Measurements from ENCODE around the gene KLRK1.
"Not testable (repeated sequence)": the region's sequence is repeated elsewhere in the genome, so short reads cannot be mapped to it uniquely, and the experiment has no call there.

The KLRK1 gene

GRCh38 chr12:10404798-10405197 is 15.0 kb upstream of the KLRK1 start:
- Histone ChIP-seq H3K4me3 (ENCODE audit: low read length) (no peak overlapping the region), H3K9me3 (ENCODE audit: insufficient read depth, low read depth, low read length) (no peaks in the 10 kb centered on the region), H3K4me1 (ENCODE audit: insufficient read depth, low read length) (no peaks in the 10 kb centered on the region), H3K27me3 (ENCODE audit: insufficient read depth, low read length) (no peaks in the 10 kb centered on the region), H3K9ac (ENCODE audit: low read depth, low read length) (no peak overlapping the region), H3K36me3 (ENCODE audit: insufficient read depth, low read depth, low read length) (no peaks in the 10 kb centered on the region), H3K27ac (ENCODE audit: low read length) (no peak overlapping the region)

DNA sequence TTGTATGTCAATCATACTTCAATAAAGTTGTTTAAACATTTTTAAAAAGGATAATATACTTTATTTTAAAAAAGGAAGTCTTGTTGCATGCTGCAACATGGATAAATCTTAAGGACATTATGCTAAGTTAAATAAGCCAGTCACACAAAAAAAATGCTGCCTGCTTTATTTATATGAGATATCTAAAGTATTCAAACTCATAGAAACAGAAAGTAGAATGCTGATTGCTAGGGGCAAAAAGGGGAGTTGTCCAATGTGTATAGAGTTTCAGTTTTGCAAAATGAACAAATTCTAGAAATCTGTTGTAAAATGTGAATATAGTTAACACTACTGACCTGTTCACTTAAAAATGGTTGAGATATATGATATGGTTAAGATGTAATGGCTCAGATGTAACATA is 11.0 kb upstream of the KLRK1 start:
- Histone ChIP-seq H3K27me3 (ENCODE audit: insufficient read depth, low read length) (no peaks in the 10 kb centered on the region), H3K4me3 (ENCODE audit: low read length) (no peak overlapping the region), H3K9me3 (ENCODE audit: insufficient read depth, low read depth, low read length) (no peaks in the 10 kb centered on the region), H3K4me1 (ENCODE audit: insufficient read depth, low read length) (no peaks in the 10 kb centered on the region), H3K36me3 (ENCODE audit: insufficient read depth, low read depth, low read length) (no peaks in the 10 kb centered on the region), H3K27ac (ENCODE audit: low read length) (no peak overlapping the region), H3K9ac (ENCODE audit: low read depth, low read length) (no peak overlapping the region)

DNA sequence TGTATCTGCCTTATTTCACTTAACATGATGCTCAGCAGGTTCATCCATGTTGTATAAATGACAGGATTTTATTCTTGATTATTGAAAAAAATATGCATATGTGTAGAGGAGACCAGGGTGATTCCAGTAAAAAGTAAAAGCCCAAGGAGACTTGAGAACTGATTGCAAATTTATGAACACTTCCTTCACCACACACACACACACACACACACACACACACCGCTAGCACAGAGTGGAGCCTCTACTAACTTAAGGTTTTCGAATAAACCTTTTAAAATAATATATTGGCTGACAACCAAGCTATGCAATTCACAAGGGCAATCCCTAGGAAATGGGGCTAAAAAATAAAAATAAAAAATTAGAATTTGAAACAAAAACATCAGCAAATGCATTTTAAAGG is 8.3 kb upstream of the KLRK1 start:
- no peaks in the 10 kb centered on the region for H3K9me3 ChIP-seq (ENCODE audit: insufficient read depth, low read depth, low read length)
- no peak overlapping the region for H3K9ac ChIP-seq (ENCODE audit: low read depth, low read length)
- no peaks in the 10 kb centered on the region for H3K4me1 ChIP-seq (ENCODE audit: insufficient read depth, low read length)
- H3K27ac ChIP-seq (ENCODE audit: low read length) = no peak overlapping the region
- no peaks in the 10 kb centered on the region for H3K27me3 ChIP-seq (ENCODE audit: insufficient read depth, low read length)
- no peak overlapping the region for H3K4me3 ChIP-seq (ENCODE audit: low read length)
- no peaks in the 10 kb centered on the region for H3K36me3 ChIP-seq (ENCODE audit: insufficient read depth, low read depth, low read length)

- H3K4me1 ChIP-seq (ENCODE audit: insufficient read depth, low read length) = no peaks in the 10 kb centered on the region
- H3K36me3 ChIP-seq (ENCODE audit: insufficient read depth, low read depth, low read length) = no peaks in the 10 kb centered on the region
- H3K4me3 ChIP-seq (ENCODE audit: low read length) = no peak overlapping the region
- no peak overlapping the region for H3K9ac ChIP-seq (ENCODE audit: low read depth, low read length)
- no peaks in the 10 kb centered on the region for H3K27me3 ChIP-seq (ENCODE audit: insufficient read depth, low read length)
- H3K27ac ChIP-seq (ENCODE audit: low read length) = no peak overlapping the region
- no peaks in the 10 kb centered on the region for H3K9me3 ChIP-seq (ENCODE audit: insufficient read depth, low read depth, low read length)
Measured at GRCh38 chr12:10397296-10397695, 7.5 kb upstream of the KLRK1 start.

DNA sequence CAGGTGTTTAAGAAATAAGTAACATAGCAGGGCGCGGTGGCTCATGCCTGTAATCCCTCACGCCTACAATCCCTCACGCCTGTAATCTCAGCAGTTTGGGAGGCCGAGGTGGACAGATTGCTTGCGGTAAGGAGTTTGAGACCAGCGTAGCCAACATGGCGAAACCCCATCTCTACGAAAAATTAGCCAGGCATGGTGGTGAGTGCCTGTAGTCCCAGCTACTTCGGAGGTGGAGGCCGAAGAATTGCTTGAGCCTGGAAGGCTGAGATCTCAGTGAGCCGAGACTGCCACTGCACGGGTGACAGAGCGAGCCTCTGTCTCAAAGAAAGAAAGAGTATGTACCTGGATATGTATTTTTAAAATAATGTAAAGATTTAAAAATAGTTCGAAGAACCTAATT is 6.3 kb upstream of the KLRK1 start:
- not testable (repeated sequence) for H3K4me1 ChIP-seq (ENCODE audit: insufficient read depth, low read length); H3K9ac ChIP-seq (ENCODE audit: low read depth, low read length); H3K27ac ChIP-seq (ENCODE audit: low read length); H3K36me3 ChIP-seq (ENCODE audit: insufficient read depth, low read depth, low read length); H3K9me3 ChIP-seq (ENCODE audit: insufficient read depth, low read depth, low read length); H3K4me3 ChIP-seq (ENCODE audit: low read length); H3K27me3 ChIP-seq (ENCODE audit: insufficient read depth, low read length)

- Histone ChIP-seq H3K27ac (ENCODE audit: low read length) (no peak overlapping the region), H3K4me1 (ENCODE audit: insufficient read depth, low read length) (no peaks in the 10 kb centered on the region), H3K27me3 (ENCODE audit: insufficient read depth, low read length) (no peaks in the 10 kb centered on the region), H3K4me3 (ENCODE audit: low read length) (no peak overlapping the region), H3K9ac (ENCODE audit: low read depth, low read length) (no peak overlapping the region), H3K36me3 (ENCODE audit: insufficient read depth, low read depth, low read length) (no peaks in the 10 kb centered on the region), H3K9me3 (ENCODE audit: insufficient read depth, low read depth, low read length) (no peaks in the 10 kb centered on the region)
Measured at GRCh38 chr12:10395390-10395998, 5.7 kb upstream of the KLRK1 start.

- not testable (repeated sequence) for H3K4me1 ChIP-seq (ENCODE audit: insufficient read depth, low read length); H3K9me3 ChIP-seq (ENCODE audit: insufficient read depth, low read depth, low read length); H3K36me3 ChIP-seq (ENCODE audit: insufficient read depth, low read depth, low read length); H3K27ac ChIP-seq (ENCODE audit: low read length); H3K9ac ChIP-seq (ENCODE audit: low read depth, low read length); H3K27me3 ChIP-seq (ENCODE audit: insufficient read depth, low read length); H3K4me3 ChIP-seq (ENCODE audit: low read length)
Measured at GRCh38 chr12:10394531-10395152, 4.8 kb upstream of the KLRK1 start.

- H3K4me3 ChIP-seq (ENCODE audit: low read length) = no peak overlapping the region
- no peaks in the 10 kb centered on the region for H3K27me3 ChIP-seq (ENCODE audit: insufficient read depth, low read length)
- no peak overlapping the region for H3K27ac ChIP-seq (ENCODE audit: low read length)
- H3K4me1 ChIP-seq (ENCODE audit: insufficient read depth, low read length) = no peaks in the 10 kb centered on the region
- H3K36me3 ChIP-seq (ENCODE audit: insufficient read depth, low read depth, low read length) = no peaks in the 10 kb centered on the region
- H3K9me3 ChIP-seq (ENCODE audit: insufficient read depth, low read depth, low read length) = no peaks in the 10 kb centered on the region
- H3K9ac ChIP-seq (ENCODE audit: low read depth, low read length) = no peak overlapping the region
Measured at GRCh38 chr12:10393291-10393690, 3.5 kb upstream of the KLRK1 start.

- Histone ChIP-seq H3K27ac (ENCODE audit: low read length) (no peak overlapping the region), H3K27me3 (ENCODE audit: insufficient read depth, low read length) (no peaks in the 10 kb centered on the region), H3K4me1 (ENCODE audit: insufficient read depth, low read length) (no peaks in the 10 kb centered on the region), H3K9ac (ENCODE audit: low read depth, low read length) (no peak overlapping the region), H3K36me3 (ENCODE audit: insufficient read depth, low read depth, low read length) (no peaks in the 10 kb centered on the region), H3K4me3 (ENCODE audit: low read length) (no peak overlapping the region), H3K9me3 (ENCODE audit: insufficient read depth, low read depth, low read length) (no peaks in the 10 kb centered on the region)
Measured at GRCh38 chr12:10392394-10392930, 2.6 kb upstream of the KLRK1 start.

DNA sequence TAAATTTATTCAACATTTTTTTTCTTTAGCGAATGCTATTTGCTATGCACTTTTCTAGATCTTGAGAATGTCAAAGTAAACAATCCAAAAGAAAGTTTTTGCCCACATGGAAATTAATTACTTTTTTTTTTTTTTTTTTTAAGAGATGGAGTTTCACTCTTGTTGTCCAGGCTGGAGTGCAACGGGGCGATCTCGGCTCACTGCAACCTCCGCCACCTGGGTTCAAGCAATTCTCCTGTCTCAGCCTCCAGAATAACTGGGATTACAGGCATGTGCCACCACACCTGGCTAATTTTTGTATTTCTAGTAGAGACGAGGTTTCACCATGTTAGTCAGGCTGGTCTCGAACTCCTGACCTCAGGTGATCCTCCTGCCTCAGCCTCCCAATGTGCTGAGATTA is 1.1 kb upstream of the KLRK1 start:
- not testable (repeated sequence) for H3K36me3 ChIP-seq (ENCODE audit: insufficient read depth, low read depth, low read length); H3K9ac ChIP-seq (ENCODE audit: low read depth, low read length); H3K27me3 ChIP-seq (ENCODE audit: insufficient read depth, low read length); H3K4me1 ChIP-seq (ENCODE audit: insufficient read depth, low read length); H3K4me3 ChIP-seq (ENCODE audit: low read length); H3K9me3 ChIP-seq (ENCODE audit: insufficient read depth, low read depth, low read length); H3K27ac ChIP-seq (ENCODE audit: low read length)

DNA sequence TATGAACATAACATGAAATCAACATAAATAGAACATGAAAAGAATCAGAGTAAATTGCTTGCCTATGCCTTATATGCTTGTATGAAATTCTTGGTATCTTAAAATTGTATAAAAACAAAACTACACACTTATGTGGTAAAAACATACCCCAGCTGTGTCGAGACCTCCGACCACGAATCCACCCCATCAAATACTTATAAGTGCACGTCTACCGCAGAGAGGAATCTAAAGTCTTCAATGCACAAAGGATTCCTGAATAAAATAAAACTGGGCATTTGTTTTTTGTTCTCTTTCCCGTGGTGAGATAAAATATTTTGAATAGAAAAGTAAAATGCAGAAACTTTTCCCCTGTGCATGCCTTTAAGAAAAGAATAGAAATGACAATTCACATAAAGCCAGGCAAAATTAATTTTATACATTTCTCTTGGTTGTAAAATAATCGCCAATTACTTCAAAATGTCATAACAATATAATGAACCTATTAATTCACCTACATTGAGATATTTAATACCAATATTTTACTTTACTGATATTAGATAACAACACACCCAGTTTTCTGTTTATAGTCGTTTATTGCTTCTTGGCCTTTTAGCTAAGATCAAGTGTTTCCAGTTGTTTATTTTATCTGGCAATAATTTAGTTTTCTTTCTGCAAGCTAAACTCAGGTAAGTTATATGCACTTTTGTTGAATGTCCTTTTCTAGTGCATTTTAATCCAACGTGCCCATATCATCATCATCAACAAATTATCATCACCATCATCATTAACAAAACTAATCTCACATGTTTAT is 1.0 kb downstream of the KLRK1 start:
- H3K4me3 ChIP-seq (ENCODE audit: low read length) = no peak overlapping the region
- no peak overlapping the region for H3K27ac ChIP-seq (ENCODE audit: low read length)
- no peaks in the 10 kb centered on the region for H3K4me1 ChIP-seq (ENCODE audit: insufficient read depth, low read length)
- H3K27me3 ChIP-seq (ENCODE audit: insufficient read depth, low read length) = no peaks in the 10 kb centered on the region
- H3K9ac ChIP-seq (ENCODE audit: low read depth, low read length) = no peak overlapping the region
- no peaks in the 10 kb centered on the region for H3K36me3 ChIP-seq (ENCODE audit: insufficient read depth, low read depth, low read length)
- no peaks in the 10 kb centered on the region for H3K9me3 ChIP-seq (ENCODE audit: insufficient read depth, low read depth, low read length)

- not testable (repeated sequence) for H3K27ac ChIP-seq (ENCODE audit: low read length); H3K9ac ChIP-seq (ENCODE audit: low read depth, low read length); H3K36me3 ChIP-seq (ENCODE audit: insufficient read depth, low read depth, low read length); H3K4me1 ChIP-seq (ENCODE audit: insufficient read depth, low read length); H3K27me3 ChIP-seq (ENCODE audit: insufficient read depth, low read length); H3K4me3 ChIP-seq (ENCODE audit: low read length); H3K9me3 ChIP-seq (ENCODE audit: insufficient read depth, low read depth, low read length)
Measured at GRCh38 chr12:10387498-10387897, 2.3 kb downstream of the KLRK1 start.

Data from iPS-20b (cell line).